Pulmonary artery endothelial cell (primary cell): Measurements from ENCODE around the gene NDUFS1. TPM values are rescaled to one million over a fixed set of nuclear protein-coding genes. Genes with fewer than 3 reads are reported as not detected.
"Not testable (repeated sequence)": the region's sequence is repeated elsewhere in the genome, so short reads cannot be mapped to it uniquely, and the experiment has no call there.

Source experiments
- DNase-seq: peaks from one replicate; pipeline ENCODE4 v3.0.0-alpha.2; 2011; ENCODE audit warnings: low read depth, low spot score
- total RNA-seq: library from RNA; depleted of rRNA; stranded (reverse); fragments of >200 nt; gene quantifications from 2 replicates; pipeline ENCODE4 v1.2.3, GENCODE V29; 2014

The NDUFS1 gene
- total RNA-seq, 1 donor from 2014 or later = 175 TPM

- DNase-seq = no peak
Measured at GRCh38 chr2:206163251-206163880, 4.1 kb upstream of the NDUFS1 start.

- DNase-seq = not testable (repeated sequence)
Measured at GRCh38 chr2:206162401-206162800, 3.2 kb upstream of the NDUFS1 start.

DNA sequence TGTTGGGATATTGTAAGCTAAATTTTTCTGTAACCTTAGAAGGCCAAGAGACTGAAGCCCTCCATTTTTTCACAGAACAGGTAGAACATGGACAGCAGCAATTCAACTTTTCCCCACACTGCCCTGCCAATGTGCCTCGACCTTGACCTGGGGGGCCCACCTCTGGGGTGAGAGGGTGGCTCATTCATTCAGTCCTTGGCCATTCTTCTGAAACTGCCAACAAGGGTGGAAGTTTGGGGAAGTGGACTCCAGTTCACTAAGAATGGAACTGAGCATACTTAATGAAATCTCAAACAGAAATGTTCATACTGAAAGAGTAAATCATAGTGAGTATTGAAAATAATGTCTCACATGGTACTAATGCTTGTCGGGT lies 1.5 kb upstream of the NDUFS1 start:
- DNase-seq = no peak

DNA sequence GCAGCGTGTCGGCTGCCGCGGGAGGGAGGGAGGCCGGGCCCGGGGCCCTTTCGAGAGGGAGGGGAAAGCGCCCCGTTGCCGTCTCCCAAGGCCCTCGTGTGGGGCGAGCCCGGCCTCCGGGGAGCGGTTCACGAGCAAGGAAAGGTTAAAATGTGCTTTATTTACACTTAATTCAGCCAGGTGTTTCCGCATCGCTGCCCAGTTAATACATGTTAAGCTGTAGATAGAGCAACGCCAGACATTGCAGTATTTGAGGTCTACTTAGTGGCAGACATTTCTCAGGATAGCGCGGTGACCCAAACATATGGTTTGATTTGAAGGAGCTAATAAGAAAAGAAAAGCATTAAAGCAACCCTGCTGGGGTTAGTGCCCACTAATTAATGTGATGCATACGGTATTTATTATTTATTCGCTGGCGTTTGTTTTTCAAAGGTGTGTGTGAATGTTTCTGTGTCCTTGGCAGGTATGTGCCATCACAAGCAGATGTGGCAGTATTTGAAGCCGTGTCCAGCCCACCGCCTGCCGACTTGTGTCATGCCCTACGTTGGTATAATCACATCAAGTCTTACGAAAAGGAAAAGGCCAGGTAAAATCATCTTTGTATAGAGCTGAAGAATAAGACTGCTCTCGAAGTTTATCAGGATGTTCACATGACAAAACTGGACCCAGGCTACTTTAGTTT lies 1.0 kb upstream of the NDUFS1 start:
- no peak for DNase-seq

DNA sequence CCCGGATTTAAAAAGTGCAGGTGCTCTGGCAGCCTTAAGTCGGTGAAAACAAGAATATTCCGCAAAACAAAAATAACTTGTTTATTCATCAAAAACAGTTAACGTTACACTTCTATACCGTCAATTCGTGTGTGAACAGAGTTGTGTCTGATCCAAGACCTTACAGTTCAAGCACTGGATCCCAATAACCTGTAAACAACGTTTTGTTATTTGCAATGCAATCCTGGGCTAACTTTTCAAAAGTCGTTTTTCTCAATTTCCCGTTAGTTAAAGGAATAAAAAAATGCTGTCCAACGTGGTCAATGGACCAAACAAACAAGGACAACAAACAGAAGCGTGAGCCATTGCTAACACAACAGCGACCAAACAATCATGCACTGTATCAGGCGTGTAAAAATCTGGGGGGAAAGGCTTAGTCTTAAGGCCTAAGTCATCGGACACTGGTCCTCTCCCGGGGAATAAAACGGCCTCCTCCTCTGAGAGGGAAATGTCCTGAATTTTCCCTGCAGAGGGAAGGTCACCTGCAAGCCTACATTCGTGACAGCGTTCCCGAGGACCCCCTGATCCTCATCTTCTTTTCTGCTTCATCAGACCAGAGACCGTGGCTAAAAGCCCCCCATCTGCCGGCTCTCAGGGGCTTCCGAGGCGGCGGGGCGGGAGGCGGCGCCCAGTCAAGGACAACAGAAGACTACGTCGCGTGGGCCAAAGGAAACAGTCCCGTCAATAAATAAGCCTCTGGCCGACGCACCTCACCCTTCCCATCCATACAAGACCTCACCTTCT lies 490 bp downstream of the NDUFS1 start:
- no peak for DNase-seq

- not testable (repeated sequence) for DNase-seq
Measured at GRCh38 chr2:206157014-206157413, 2.2 kb downstream of the NDUFS1 start.

GRCh38 chr2:206154197-206154596 lies 5.0 kb downstream of the NDUFS1 start:
- DNase-seq = no peak

- DNase-seq = no peak
Measured at GRCh38 chr2:206150631-206151030, 8.6 kb downstream of the NDUFS1 start.

DNA sequence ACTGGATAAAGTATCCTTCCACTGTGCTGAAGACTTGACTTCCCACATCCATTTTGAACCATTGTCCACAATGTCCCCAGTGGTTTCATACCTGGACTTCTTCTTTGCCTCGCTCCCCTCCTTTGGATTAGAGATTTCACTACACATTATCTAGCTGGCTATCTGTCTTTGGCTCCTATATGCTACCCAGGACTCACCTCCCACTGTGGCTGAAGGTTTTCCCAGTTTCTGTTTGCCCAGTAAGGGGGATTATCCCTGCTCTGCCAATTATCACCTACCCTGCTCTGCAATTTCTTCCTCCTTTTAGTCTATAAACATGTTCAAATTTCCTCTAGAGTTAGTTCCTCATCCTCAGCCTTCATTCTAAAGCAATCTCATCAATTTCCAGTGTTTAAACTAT lies 9.1 kb downstream of the NDUFS1 start:
- DNase-seq = no peak

DNA sequence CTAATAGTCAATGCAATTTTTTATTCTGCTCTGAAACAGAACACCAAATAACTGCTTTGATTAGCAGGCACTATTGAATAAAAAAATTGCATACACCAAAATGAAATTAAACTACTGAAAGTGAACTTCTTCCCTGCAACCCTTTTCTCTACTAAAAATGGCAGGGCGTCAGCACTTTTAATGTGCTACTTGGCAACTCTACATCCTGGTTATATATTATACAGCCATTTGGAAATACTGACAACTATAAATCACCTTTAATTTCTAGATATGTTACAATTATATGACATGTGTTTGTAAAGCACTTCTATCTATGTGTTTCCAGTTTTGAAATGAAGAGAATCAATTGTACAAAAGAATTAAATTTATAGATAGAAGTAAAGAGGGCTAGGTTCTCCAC lies 9.9 kb downstream of the NDUFS1 start:
- no peak for DNase-seq

GRCh38 chr2:206145665-206146064 lies 13.6 kb downstream of the NDUFS1 start:
- DNase-seq = no peak

- no peak for DNase-seq
Measured at GRCh38 chr2:206144383-206144782, 14.9 kb downstream of the NDUFS1 start.

GRCh38 chr2:206143451-206143850 lies 15.8 kb downstream of the NDUFS1 start:
- DNase-seq = no peak

DNA sequence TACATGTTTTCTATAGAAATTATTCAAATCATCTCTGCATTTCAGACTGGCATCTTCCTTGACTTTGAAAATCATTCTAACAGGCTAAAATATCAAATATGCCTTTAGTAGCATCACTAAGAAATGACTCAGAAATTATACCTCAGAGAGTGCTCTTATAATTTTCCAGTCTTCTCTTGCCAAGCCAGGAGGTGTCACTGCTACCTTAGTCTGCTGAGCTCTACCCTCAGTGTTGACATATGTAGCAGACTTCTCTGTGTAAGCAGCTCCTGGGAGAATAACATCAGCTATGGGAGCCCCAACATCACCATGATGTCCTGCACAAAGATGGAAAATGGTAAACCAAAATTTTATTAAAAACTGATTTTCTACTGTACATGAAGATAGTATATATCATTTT lies 31.6 kb downstream of the NDUFS1 start:
- no peak for DNase-seq

DNA sequence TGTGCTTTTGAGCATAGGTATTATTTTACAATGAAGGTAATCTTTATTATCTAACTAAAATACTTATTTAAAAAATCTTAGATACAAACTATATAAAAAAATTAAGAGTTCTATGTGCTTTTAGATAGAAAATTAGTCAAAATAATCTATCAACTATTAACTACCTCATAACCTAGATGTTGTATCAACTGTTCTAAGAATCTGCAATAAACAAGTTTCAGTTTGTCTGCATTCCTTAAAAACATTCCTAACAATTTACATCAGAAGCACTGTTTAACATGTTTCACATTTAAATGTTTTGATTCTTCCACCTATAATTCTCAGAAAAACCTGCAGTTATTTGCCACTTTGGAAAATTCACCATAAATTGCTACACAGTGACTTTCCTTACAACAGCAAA lies 33.3 kb downstream of the NDUFS1 start:
- DNase-seq = no peak

DNA sequence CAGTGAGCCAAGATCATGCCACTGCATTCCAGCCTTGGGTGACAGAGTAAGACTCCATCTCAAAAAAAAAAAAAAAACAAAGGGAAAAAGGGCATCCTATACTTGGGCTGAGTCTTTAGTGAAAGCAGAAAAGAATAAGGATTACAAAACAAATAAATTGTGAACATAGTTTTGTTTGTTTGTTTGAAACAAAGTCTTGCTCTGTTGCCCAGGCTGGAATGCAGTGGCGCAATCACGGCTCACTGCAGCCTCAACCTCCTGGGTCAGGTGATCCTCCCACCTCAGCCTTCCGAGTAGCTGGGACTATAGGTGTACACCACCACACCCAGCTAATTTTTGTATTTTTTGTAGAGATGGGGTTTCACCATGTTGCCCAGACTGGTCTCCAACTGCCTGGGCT lies 36.7 kb downstream of the NDUFS1 start:
- not testable (repeated sequence) for DNase-seq

GRCh38 chr2:206116278-206116677 lies 43.0 kb downstream of the NDUFS1 start:
- no peak for DNase-seq

- DNase-seq = no peak
Measured at GRCh38 chr2:206115026-206115578, 44.1 kb downstream of the NDUFS1 start.

- DNase-seq = no peak
Measured at GRCh38 chr2:206112846-206113547, 46.2 kb downstream of the NDUFS1 start.

- DNase-seq = no peak
Measured at GRCh38 chr2:206112108-206112507, 47.1 kb downstream of the NDUFS1 start.

GRCh38 chr2:206108713-206109112 lies 50.5 kb downstream of the NDUFS1 start:
- no peak for DNase-seq

GRCh38 chr2:206105541-206105940 lies 53.7 kb downstream of the NDUFS1 start:
- no peak for DNase-seq
